ENCODE results near the gene PLRG1. TPM values are rescaled to one million over a fixed set of nuclear protein-coding genes. Genes with fewer than 3 reads are reported as not detected.

The PLRG1 gene
- total RNA-seq, 1 donor from 2014 or later = 34.7 TPM

DNA sequence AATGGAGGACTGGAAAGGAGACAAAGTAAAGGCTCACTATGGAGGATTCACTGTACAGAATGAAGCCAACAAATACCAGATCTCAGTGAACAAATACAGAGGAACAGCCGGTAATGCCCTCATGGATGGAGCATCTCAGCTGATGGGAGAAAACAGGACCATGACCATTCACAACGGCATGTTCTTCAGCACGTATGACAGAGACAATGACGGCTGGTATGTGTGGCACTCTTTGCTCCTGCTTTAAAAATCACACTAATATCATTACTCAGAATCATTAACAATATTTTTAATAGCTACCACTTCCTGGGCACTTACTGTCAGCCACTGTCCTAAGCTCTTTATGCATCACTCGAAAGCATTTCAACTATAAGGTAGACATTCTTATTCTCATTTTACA lies 19.4 kb upstream of the PLRG1 start:
- Histone ChIP-seq H3K27ac (no peak overlapping the region), H3K4me1 (no peaks in the 10 kb centered on the region), H3K4me3 (no peak overlapping the region), H3K9me3 (no peaks in the 10 kb centered on the region), H3K36me3 (no peaks in the 10 kb centered on the region), H3K27me3 (no peaks in the 10 kb centered on the region)
- intact Hi-C loops (cut with DNase I) = no loop called here
- DNase-seq (ENCODE audit: low spot score in 2 of 2) = no peak
- TF ChIP-seq, protein P1, sequence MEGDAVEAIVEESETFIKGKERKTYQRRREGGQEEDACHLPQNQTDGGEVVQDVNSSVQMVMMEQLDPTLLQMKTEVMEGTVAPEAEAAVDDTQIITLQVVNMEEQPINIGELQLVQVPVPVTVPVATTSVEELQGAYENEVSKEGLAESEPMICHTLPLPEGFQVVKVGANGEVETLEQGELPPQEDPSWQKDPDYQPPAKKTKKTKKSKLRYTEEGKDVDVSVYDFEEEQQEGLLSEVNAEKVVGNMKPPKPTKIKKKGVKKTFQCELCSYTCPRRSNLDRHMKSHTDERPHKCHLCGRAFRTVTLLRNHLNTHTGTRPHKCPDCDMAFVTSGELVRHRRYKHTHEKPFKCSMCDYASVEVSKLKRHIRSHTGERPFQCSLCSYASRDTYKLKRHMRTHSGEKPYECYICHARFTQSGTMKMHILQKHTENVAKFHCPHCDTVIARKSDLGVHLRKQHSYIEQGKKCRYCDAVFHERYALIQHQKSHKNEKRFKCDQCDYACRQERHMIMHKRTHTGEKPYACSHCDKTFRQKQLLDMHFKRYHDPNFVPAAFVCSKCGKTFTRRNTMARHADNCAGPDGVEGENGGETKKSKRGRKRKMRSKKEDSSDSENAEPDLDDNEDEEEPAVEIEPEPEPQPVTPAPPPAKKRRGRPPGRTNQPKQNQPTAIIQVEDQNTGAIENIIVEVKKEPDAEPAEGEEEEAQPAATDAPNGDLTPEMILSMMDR (IDR thresholded peaks at IDR 0.05) = no peak

DNA sequence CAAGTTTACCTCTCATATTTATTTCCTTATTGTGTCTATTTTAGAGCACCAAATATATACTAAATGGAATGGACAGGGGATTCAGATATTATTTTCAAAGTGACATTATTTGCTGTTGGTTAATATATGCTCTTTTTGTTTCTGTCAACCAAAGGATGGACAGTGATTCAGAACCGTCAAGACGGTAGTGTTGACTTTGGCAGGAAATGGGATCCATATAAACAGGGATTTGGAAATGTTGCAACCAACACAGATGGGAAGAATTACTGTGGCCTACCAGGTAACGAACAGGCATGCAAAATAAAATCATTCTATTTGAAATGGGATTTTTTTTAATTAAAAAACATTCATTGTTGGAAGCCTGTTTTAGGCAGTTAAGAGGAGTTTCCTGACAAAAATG lies 18.8 kb upstream of the PLRG1 start:
- no peaks in the 10 kb centered on the region for H3K9me3 ChIP-seq
- no peak for DNase-seq (ENCODE audit: low spot score in 2 of 2)
- H3K4me1 ChIP-seq = no peaks in the 10 kb centered on the region
- TF ChIP-seq, protein P1 (IDR thresholded peaks at IDR 0.05) = no peak
- no peak overlapping the region for H3K4me3 ChIP-seq
- H3K27ac ChIP-seq = no peak overlapping the region
- no peaks in the 10 kb centered on the region for H3K27me3 ChIP-seq
- no peaks in the 10 kb centered on the region for H3K36me3 ChIP-seq
- intact Hi-C loops (cut with DNase I) = no loop called here

DNA sequence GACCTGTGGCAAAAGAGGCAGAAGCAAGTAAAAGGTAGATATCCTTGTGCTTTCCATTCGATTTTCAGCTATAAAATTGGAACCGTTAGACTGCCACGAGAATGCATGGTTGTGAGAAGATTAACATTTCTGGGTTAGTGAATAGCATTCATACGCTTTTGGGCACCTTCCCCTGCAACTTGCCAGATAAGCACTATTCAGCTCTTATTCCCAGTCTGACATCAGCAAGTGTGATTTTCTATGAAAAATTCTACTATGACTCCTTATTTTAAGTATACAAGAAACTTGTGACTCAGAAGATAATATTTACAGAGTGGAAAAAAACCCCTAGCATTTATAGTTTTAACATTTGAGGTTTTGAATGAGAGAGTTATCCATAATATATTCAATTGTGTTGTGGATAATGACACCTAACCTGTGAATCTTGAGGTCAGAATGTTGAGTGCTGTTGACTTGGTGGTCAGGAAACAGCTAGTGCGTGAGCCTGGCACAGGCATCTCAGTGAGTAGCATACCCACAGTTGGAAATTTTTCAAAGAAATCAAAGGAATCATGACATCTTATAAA lies 16.5 kb upstream of the PLRG1 start:
- Histone ChIP-seq H3K4me3 (no peak overlapping the region), H3K27me3 (no peaks in the 10 kb centered on the region), H3K36me3 (no peaks in the 10 kb centered on the region), H3K9me3 (no peaks in the 10 kb centered on the region), H3K4me1 (no peaks in the 10 kb centered on the region), H3K27ac (no peak overlapping the region)
- no peak for DNase-seq (ENCODE audit: low spot score in 2 of 2)
- TF ChIP-seq, protein P1 (IDR thresholded peaks at IDR 0.05) = no peak
- intact Hi-C loops (cut with DNase I) = no loop called here

DNA sequence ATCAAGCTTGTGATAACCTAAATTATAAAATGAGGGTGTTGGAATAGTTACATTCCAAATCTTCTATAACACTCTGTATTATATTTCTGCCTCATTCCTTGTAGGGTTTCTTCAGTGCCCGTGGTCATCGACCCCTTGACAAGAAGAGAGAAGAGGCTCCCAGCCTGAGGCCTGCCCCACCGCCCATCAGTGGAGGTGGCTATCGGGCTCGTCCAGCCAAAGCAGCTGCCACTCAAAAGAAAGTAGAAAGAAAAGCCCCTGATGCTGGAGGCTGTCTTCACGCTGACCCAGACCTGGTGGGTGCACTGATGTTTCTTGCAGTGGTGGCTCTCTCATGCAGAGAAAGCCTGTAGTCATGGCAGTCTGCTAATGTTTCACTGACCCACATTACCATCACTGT lies 15.5 kb upstream of the PLRG1 start:
- Histone ChIP-seq H3K36me3 (no peaks in the 10 kb centered on the region), H3K9me3 (no peaks in the 10 kb centered on the region), H3K4me3 (no peak overlapping the region), H3K4me1 (no peaks in the 10 kb centered on the region), H3K27ac (no peak overlapping the region), H3K27me3 (no peaks in the 10 kb centered on the region)
- no peak for DNase-seq (ENCODE audit: low spot score in 2 of 2)
- intact Hi-C loops (cut with DNase I) = no loop called here
- TF ChIP-seq, protein P1 (IDR thresholded peaks at IDR 0.05) = no peak

DNA sequence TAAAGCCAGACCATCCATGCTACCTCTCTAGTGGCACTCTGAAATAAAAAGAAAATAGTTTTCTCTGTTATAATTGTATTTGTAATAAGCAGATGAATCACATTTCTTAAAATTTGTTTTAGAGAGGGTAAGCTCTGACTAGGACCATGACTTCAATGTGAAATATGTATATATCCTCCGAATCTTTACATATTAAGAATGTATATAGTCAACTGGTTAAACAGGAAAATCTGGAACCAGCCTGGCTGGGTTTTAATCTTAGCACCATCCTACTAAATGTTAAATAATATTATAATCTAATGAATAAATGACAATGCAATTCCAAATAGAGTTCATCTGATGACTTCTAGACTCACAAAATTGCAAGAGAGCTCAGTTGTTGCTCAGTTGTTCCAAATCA lies 14.1 kb upstream of the PLRG1 start:
- DNase-seq (ENCODE audit: low spot score in 2 of 2) = no peak
- Histone ChIP-seq H3K27ac (no peak overlapping the region), H3K36me3 (no peaks in the 10 kb centered on the region), H3K9me3 (no peaks in the 10 kb centered on the region), H3K27me3 (no peaks in the 10 kb centered on the region), H3K4me3 (no peak overlapping the region), H3K4me1 (no peaks in the 10 kb centered on the region)
- intact Hi-C loops (cut with DNase I) = no loop called here
- TF ChIP-seq, protein P1 (IDR thresholded peaks at IDR 0.05) = no peak

DNA sequence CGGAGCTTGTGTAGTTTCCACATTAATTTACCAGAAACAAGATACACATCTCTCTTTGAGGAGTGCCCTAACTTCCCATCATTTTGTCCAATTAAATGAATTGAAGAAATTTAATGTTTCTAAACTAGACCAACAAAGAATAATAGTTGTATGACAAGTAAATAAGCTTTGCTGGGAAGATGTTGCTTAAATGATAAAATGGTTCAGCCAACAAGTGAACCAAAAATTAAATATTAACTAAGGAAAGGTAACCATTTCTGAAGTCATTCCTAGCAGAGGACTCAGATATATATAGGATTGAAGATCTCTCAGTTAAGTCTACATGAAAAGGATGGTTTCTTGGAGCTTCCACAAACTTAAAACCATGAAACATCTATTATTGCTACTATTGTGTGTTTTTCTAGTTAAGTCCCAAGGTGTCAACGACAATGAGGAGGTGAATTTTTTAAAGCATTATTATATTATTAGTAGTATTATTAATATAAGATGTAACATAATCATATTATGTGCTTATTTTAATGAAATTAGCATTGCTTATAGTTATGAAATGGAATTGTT lies 12.6 kb upstream of the PLRG1 start, which contains the start of gene FGB:
FGB (plus strand) TSS at position 315 of the 558 bp plus-strand sequence; CDS start at position 323, 8 bp downstream.
- no peak within 1 kb of the TSS for H3K4me3 ChIP-seq
- H3K36me3 ChIP-seq = no peaks in the 10 kb centered on the region
- no peaks in the 10 kb centered on the region for H3K27me3 ChIP-seq
- H3K27ac ChIP-seq = no peak within 1 kb of the TSS
- intact Hi-C loops (cut with DNase I) = no loop called here
- no peaks in the 10 kb centered on the region for H3K9me3 ChIP-seq
- DNase-seq (ENCODE audit: low spot score in 2 of 2) = no peak
- H3K4me1 ChIP-seq = no peaks in the 10 kb centered on the region
- TF ChIP-seq, protein P1 (IDR thresholded peaks at IDR 0.05) = no peak
